GM19455 (cell line): ENCODE results near the gene COG5.
"Not testable (repeated sequence)": the region's sequence is repeated elsewhere in the genome, so short reads cannot be mapped to it uniquely, and the experiment has no call there.

ENCODE experiments used
- ATAC-seq: cut with Tn5 transposase; IDR thresholded peaks from one replicate; pipeline ENCODE4 v1.9.1; 2021; ENCODE audit not compliant: unreplicated experiment

Gene COG5

GRCh38 chr7:107284911-107285479 is 278.7 kb downstream of the COG5 start:
- ATAC-seq, result no peak

GRCh38 chr7:107277331-107277730 is 286.4 kb downstream of the COG5 start:
- ATAC-seq, result no peak

GRCh38 chr7:107276220-107276827 is 287.4 kb downstream of the COG5 start:
- ATAC-seq, result no peak

- no peak for ATAC-seq
Measured at GRCh38 chr7:107274506-107274905, 289.2 kb downstream of the COG5 start.

- no peak for ATAC-seq
Measured at GRCh38 chr7:107269790-107270189, 293.9 kb downstream of the COG5 start.

- ATAC-seq, result no peak
Measured at GRCh38 chr7:107268594-107268993, 295.1 kb downstream of the COG5 start.

- no peak for ATAC-seq
Measured at GRCh38 chr7:107267138-107267537, 296.6 kb downstream of the COG5 start.

GRCh38 chr7:107264723-107265122 is 299.0 kb downstream of the COG5 start:
- no peak for ATAC-seq

- ATAC-seq, result no peak
Measured at GRCh38 chr7:107262857-107263256, 300.9 kb downstream of the COG5 start.

GRCh38 chr7:107258737-107259136 is 305.0 kb downstream of the COG5 start:
- ATAC-seq, result no peak

GRCh38 chr7:107255602-107256001 is 308.1 kb downstream of the COG5 start:
- ATAC-seq, result no peak

- ATAC-seq, result no peak
Measured at GRCh38 chr7:107254398-107254985, 309.2 kb downstream of the COG5 start.

- no peak for ATAC-seq
Measured at GRCh38 chr7:107253599-107253998, 310.1 kb downstream of the COG5 start.

- ATAC-seq, result no peak
Measured at GRCh38 chr7:107251963-107252362, 311.8 kb downstream of the COG5 start.

GRCh38 chr7:107248551-107249316 is 315.0 kb downstream of the COG5 start:
- no peak for ATAC-seq

GRCh38 chr7:107246836-107247235 is 316.9 kb downstream of the COG5 start:
- not testable (repeated sequence) for ATAC-seq

GRCh38 chr7:107244613-107245012 is 319.1 kb downstream of the COG5 start:
- no peak for ATAC-seq

- no peak for ATAC-seq
Measured at GRCh38 chr7:107242267-107242666, 321.5 kb downstream of the COG5 start.

- ATAC-seq, result no peak
Measured at GRCh38 chr7:107237451-107237850, 326.3 kb downstream of the COG5 start.

GRCh38 chr7:107236862-107237261 is 326.9 kb downstream of the COG5 start:
- ATAC-seq, result no peak

GRCh38 chr7:107234436-107234835 is 329.3 kb downstream of the COG5 start:
- no peak for ATAC-seq

GRCh38 chr7:107233981-107234380 is 329.7 kb downstream of the COG5 start:
- ATAC-seq, result no peak
